GM21526 (cell line): ENCODE measurements around the gene STARD10.
"Not testable (repeated sequence)": the region's sequence is repeated elsewhere in the genome, so short reads cannot be mapped to it uniquely, and the experiment has no call there.

ENCODE experiments used
- ATAC-seq: cut with Tn5 transposase; IDR thresholded peaks from one replicate; pipeline ENCODE4 v1.9.1; 2021; ENCODE audit warnings: moderate library complexity; ENCODE audit not compliant: unreplicated experiment, low FRiP score

Gene STARD10

DNA sequence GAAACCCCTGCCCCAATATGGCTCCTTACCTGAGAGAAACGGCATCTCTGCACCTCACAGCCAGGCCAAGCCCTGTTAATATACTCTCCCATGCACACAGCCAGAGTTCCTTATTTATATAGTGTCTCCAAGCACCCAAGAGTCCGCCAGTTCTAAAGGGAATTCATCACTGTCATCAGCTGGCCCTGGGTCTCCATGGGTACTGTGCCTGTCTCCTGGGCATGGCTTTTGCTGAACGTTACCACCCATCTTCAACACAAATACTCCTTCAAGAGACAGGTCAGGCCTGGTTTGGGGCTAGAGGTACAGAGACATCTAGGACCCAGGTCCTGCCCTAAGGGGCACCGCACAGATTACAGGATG lies 18.7 kb upstream of the STARD10 start:
- no peak for ATAC-seq

GRCh38 chr11:72811686-72812085 lies 17.8 kb upstream of the STARD10 start:
- ATAC-seq = not testable (repeated sequence)

- ATAC-seq = no peak
Observed at GRCh38 chr11:72808331-72808798, 14.5 kb upstream of the STARD10 start.

GRCh38 chr11:72807792-72808191 lies 13.9 kb upstream of the STARD10 start:
- no peak for ATAC-seq

GRCh38 chr11:72807021-72807693 lies 13.3 kb upstream of the STARD10 start:
- no peak for ATAC-seq

DNA sequence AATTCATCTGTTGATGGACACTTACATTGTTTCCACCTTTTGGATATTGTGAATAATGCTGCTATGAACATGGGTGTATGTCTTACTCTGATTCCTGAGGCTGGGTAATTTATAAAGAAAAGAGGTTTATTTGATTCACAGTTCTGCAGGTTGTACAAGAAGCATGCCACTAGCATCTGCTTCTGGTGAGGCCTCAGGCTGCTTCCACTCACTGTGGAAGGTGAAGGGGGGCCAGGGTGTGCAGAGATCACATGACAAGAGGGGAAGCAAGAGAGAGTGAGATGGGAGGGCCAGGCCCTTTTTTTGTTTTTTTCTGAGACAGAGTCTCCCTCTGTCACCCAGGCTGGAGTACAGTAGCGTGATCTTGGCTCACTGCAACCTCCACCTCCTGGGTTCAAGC lies 12.5 kb upstream of the STARD10 start:
- not testable (repeated sequence) for ATAC-seq

GRCh38 chr11:72805216-72805615 lies 11.4 kb upstream of the STARD10 start:
- no peak for ATAC-seq

GRCh38 chr11:72802822-72803221 lies 9.0 kb upstream of the STARD10 start:
- no peak for ATAC-seq

DNA sequence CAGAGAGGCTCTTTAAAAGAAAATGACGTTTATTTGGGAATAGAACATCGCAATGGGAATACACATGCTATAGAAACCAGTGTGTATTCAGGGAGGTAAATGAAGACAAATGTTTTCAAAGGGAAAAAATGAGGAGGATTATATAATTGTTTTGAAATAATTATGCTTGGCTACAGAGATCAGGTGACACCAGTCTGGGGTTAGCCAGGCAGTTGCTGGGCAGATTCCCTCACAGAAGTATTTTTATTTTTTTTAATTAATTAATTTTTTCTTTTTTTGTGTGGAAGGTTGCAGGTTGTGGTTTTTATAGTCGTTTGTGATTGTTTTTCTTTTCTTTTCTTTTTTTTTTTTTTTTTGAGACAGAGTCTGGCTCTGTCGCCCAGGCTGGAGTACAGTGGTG lies 5.6 kb upstream of the STARD10 start:
- no peak for ATAC-seq

DNA sequence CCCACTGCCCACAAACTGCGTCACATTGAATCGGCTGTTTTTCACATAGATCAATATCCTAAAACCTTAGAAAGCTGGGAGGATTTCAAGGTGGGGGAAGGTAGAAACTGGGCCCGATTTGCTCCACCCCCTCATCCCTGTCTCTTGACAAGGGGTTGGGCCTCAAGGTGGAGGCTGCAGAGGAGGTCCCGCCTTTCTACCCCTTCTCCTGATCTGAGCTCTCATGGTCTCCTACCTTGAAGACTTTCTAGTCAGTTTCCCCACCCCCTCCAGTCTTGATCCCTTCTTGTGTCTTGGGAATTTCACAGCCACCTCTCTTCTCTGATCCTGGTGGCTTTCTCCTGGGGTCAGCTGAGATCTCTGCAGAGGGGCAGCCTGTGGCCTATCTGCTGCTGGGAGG lies 4.5 kb upstream of the STARD10 start:
- no peak for ATAC-seq

- no peak for ATAC-seq
Observed at GRCh38 chr11:72793076-72793424, 797 bp downstream of the STARD10 start.

DNA sequence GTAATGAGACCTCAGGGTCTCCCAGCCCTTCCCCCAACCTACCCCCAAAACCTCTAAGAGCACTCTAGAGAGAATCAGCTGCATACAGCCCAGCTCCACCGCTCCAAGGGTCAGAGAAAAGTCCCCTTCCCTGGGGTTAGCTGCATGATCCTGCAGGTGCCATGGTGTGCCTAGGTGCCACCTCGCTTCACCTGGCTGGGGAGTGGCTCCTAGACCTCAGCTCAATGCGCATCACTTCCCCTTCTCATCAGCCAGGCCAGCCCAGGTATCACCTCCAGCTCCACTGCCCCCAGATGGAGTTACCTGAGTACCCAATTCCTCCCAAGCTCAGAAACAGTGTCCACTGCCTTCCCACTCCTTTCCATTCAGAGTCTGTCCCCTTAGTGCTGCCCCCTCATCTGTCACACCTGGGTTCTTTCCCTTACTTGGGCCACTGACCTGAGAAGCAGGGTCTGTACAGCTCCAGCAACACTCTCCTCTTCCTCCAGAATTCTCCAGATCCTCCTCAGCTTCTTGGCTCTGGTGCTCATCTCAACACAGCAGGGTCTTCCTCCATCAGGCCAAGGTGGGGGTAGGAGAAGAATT lies 1.3 kb downstream of the STARD10 start:
- ATAC-seq = no peak

DNA sequence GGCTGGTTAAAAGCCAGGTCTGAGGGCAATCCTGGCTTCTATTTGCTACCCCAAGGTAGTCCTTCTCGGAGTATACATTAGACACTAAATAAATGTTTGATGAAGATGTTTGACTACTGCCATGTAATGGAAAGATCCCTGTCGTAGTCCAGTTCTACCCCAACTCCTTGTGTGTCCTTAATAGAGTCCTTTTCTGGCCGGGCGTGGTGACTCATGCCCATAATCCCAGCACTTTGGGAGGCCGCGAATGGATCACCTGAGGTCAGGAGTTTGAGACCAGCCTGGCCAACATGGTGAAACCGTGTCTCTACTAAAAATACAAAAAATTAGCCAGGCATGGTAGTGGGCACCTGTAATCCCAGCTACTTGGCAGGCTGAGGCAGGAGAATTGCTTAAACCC lies 2.6 kb downstream of the STARD10 start:
- ATAC-seq = not testable (repeated sequence)

GRCh38 chr11:72789493-72790131 lies 4.2 kb downstream of the STARD10 start:
- ATAC-seq = no peak

DNA sequence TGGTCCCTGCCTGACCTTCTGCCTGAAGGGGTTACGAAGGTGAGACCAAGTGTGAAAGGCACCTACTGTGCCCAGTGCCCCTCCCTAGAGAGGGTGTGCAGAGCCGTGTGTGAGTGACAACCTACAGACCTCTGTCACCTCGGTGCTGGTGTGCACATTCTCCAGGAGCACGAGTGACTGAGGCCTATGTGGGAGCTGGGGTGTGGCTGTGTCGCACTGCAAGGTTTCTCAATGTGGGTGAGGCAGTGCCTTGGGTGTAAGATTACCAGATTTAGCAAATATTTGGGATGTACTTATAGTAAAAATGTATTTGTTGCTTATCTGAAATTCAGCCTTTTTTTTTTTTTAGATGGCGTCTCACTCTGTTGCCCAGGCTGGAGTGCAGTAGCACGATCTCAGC lies 5.6 kb downstream of the STARD10 start:
- ATAC-seq = no peak

GRCh38 chr11:72787216-72788104 lies 6.4 kb downstream of the STARD10 start:
- no peak for ATAC-seq

GRCh38 chr11:72786305-72787215 lies 7.3 kb downstream of the STARD10 start:
- ATAC-seq = no peak

- no peak for ATAC-seq
Observed at GRCh38 chr11:72784662-72785061, 9.2 kb downstream of the STARD10 start.

GRCh38 chr11:72783144-72783905 lies 10.5 kb downstream of the STARD10 start:
- no peak for ATAC-seq
